IMR-90 (cell line): Measurements from ENCODE around the gene ATP6AP1. TPM values are rescaled to one million over a fixed set of nuclear protein-coding genes. Genes with fewer than 3 reads are reported as not detected.

ENCODE experiments used
- ATAC-seq: fragments of 200-7000 bp; cut with Tn5 transposase; 2 replicates; pipeline ENCODE4 v1.9.1; 2020; ENCODE audit warnings: low read depth, mild to moderate bottlenecking, moderate library complexity
- BruUV-seq: library from RNA; stranded (reverse); fragments of 400-500 nt; replicated peaks from 2 replicates; lab custom pipeline; 2021; lab: Mats Ljungman, UMichigan
- CTCF ChIA-PET: fragments of 300-600 bp; formaldehyde crosslinking; extraction: SDS; loops from one replicate; lab custom pipeline; 2021; ENCODE audit warnings: antibody characterized with exemption; lab: Yijun Ruan, JAX
- POLR2A ChIA-PET: fragments of 300-600 bp; sonication (Branson Sonifier 250); formaldehyde crosslinking; loops from one replicate; lab custom pipeline; 2022; ENCODE audit warnings: antibody characterized with exemption; ENCODE audit not compliant: unreplicated experiment; lab: Charles Lee
- DNase-seq: peaks from one replicate; pipeline ENCODE4 v3.0.0; 2013
- H2AFZ ChIP-seq: replicated peaks from 2 replicates; pipeline ENCODE3; 2013; ENCODE audit warnings: low read length, mild to moderate bottlenecking; ENCODE audit not compliant: poor library complexity
- H2AK5ac ChIP-seq: 2 replicates; pipeline ENCODE4 v1.6.1; 2013; ENCODE audit warnings: low read depth, low read length, inconsistent platforms
- H2AK9ac ChIP-seq: replicated peaks from 2 replicates; pipeline ENCODE3; 2013; ENCODE audit warnings: mild to moderate bottlenecking, low read depth, low read length, moderate library complexity; ENCODE audit not compliant: poor library complexity
- H2BK120ac ChIP-seq: 2 replicates; pipeline ENCODE4 v1.6.1; 2013; ENCODE audit warnings: low read depth, low read length, inconsistent platforms
- H2BK15ac ChIP-seq: 3 replicates; pipeline ENCODE4 v1.6.1; 2013; ENCODE audit warnings: low read depth, low read length, inconsistent platforms
- H2BK20ac ChIP-seq: 2 replicates; pipeline ENCODE4 v1.6.1; 2013; ENCODE audit warnings: low read depth, mild to moderate bottlenecking, inconsistent platforms, low read length, moderate library complexity
- H2BK5ac ChIP-seq: 2 replicates; pipeline ENCODE4 v1.6.1; 2013; ENCODE audit warnings: mild to moderate bottlenecking, low read depth, low read length, inconsistent platforms; ENCODE audit not compliant: poor library complexity, severe bottlenecking
- H3K14ac ChIP-seq: replicated peaks from 2 replicates; pipeline ENCODE4 v1.6.1; 2013; ENCODE audit warnings: low read depth, low read length, inconsistent platforms
- H3K18ac ChIP-seq: 2 replicates; pipeline ENCODE4 v1.6.1; 2013; ENCODE audit warnings: low read depth, low read length, control low read depth
- H3K23ac ChIP-seq: 2 replicates; pipeline ENCODE4 v1.6.1; 2013; ENCODE audit warnings: low read depth, low read length, inconsistent platforms
- H3K27ac ChIP-seq: 2 replicates; pipeline ENCODE4 v1.5.1; 2013; ENCODE audit warnings: mild to moderate bottlenecking, control low read depth, low read length; ENCODE audit not compliant: insufficient read depth
- H3K27me3 ChIP-seq: 2 replicates; pipeline ENCODE4 v1.6.1; 2013; ENCODE audit warnings: low read length; ENCODE audit not compliant: control insufficient read depth, insufficient read depth
- H3K36me3 ChIP-seq: 2 replicates; pipeline ENCODE4 v1.6.1; 2013; ENCODE audit warnings: low read length, mixed read lengths; ENCODE audit not compliant: control insufficient read depth, insufficient read depth
- H3K4ac ChIP-seq: 2 replicates; pipeline ENCODE4 v1.6.1; 2013; ENCODE audit warnings: low read depth, low read length, inconsistent platforms
- H3K4me1 ChIP-seq: 2 replicates; pipeline ENCODE4 v1.6.1; 2013; ENCODE audit warnings: low read length, mixed read lengths; ENCODE audit not compliant: control insufficient read depth, insufficient read depth
- H3K4me2 ChIP-seq: 2 replicates; pipeline ENCODE4 v1.6.1; 2013; ENCODE audit warnings: low read depth, mild to moderate bottlenecking, control low read depth, low read length, moderate library complexity
- H3K4me3 ChIP-seq: 2 replicates; pipeline ENCODE4 v1.5.1; 2013; ENCODE audit warnings: low read depth, mild to moderate bottlenecking, control low read depth, low read length, moderate library complexity; ENCODE audit not compliant: insufficient read depth
- H3K56ac ChIP-seq: 2 replicates; pipeline ENCODE4 v1.6.1; 2013; ENCODE audit warnings: low read length, inconsistent platforms; ENCODE audit not compliant: insufficient read depth; ENCODE audit errors: extremely low read depth
- H3K79me1 ChIP-seq, 2 experiments: 2 replicates each; pipeline ENCODE4 v1.6.1; 2013; ENCODE audit warnings: low read length in 2 of 2, inconsistent platforms in 1 of 2, low read depth in 1 of 2
- H3K9ac ChIP-seq: 2 replicates; pipeline ENCODE4 v1.6.1; 2013; ENCODE audit warnings: low read depth, low read length, control low read depth
- H3K9me1 ChIP-seq: 2 replicates; pipeline ENCODE4 v1.6.1; 2013; ENCODE audit warnings: low read length, inconsistent platforms; ENCODE audit not compliant: insufficient read depth
- H3K9me3 ChIP-seq: 2 replicates; pipeline ENCODE4 v1.6.1; 2013; ENCODE audit warnings: low read length; ENCODE audit not compliant: control insufficient read depth, insufficient read depth
- H4K20me1 ChIP-seq: 2 replicates; pipeline ENCODE4 v1.6.1; 2013; ENCODE audit warnings: low read length, inconsistent platforms; ENCODE audit not compliant: insufficient read depth
- H4K5ac ChIP-seq: 2 replicates; pipeline ENCODE4 v1.6.1; 2013; ENCODE audit warnings: mild to moderate bottlenecking, low read depth, low read length, control low read depth
- H4K8ac ChIP-seq, 2 experiments: 2 replicates each; pipeline ENCODE4 v1.6.1; 2013; ENCODE audit warnings: low read depth in 2 of 2, low read length in 2 of 2, control low read depth in 1 of 2, inconsistent platforms in 1 of 2
- H4K91ac ChIP-seq: 2 replicates; pipeline ENCODE4 v1.6.1; 2013; ENCODE audit warnings: low read depth, low read length, inconsistent platforms; ENCODE audit not compliant: insufficient read depth
- CEBPB ChIP-seq: IDR thresholded peaks from 2 replicates; pipeline ENCODE4 v1.6.1; 2012; ENCODE audit warnings: low read depth, low read length, improper control_type of control experiment
- CHD1 ChIP-seq: IDR thresholded peaks from 2 replicates; pipeline ENCODE4 v1.6.1; 2012; ENCODE audit warnings: low read depth, low read length, improper control_type of control experiment
- MAZ ChIP-seq: IDR thresholded peaks from 2 replicates; pipeline ENCODE4 v1.6.1; 2012; ENCODE audit warnings: low read depth, mild to moderate bottlenecking, low read length, improper control_type of control experiment, moderate library complexity, borderline replicate concordance
- POLR2A ChIP-seq: IDR thresholded peaks from 2 replicates; pipeline ENCODE4 v1.6.1; 2012; ENCODE audit warnings: mild to moderate bottlenecking, low read depth, low read length
- WGBS, 2 experiments: methylation state at CpG; one replicate each; pipeline versions ENCODE4 v1.1.5 to v1.1.7; 2013; ENCODE audit warnings: missing lambda C conversion rate in 2 of 2; ENCODE audit not compliant: insufficient read length in 1 of 2; ENCODE audit errors: extremely low coverage in 2 of 2; 5-methylcytosine and 5-hydroxymethylcytosine counted together
- dilution Hi-C: fragments of 300-500 bp; cut with HindIII; formaldehyde crosslinking; loops from one replicate; pipeline ENCODE4 v1.14.3; 2018; ENCODE audit warnings: low sequenced_read_pairs; ENCODE audit not compliant: unreplicated experiment
- in situ Hi-C: fragments of 300-500 bp; cut with MboI; formaldehyde crosslinking; loops from 3 replicates; pipeline ENCODE4 v1.14.3; 2019; ENCODE audit warnings: low sequenced_read_pairs, inconsistent platforms, mixed read lengths
- intact Hi-C: fragments of 100-400 bp; cut with micrococcal nuclease; formaldehyde crosslinking; loops from 2 replicates; pipeline ENCODE4 v1.10.0; 2022
- polyA plus RNA-seq, 3 experiments: library from polyadenylated mRNA; depleted of rRNA; stranded (reverse); fragments of >200 nt; gene quantifications; 2 replicates each; pipeline ENCODE4 v1.2.3, GENCODE V29; 2012; ENCODE audit warnings: low replicate concordance in 1 of 3
- total RNA-seq: library from RNA; depleted of rRNA; stranded (reverse); fragments of >200 nt; gene quantifications from 2 replicates; pipeline ENCODE4 v1.2.3, GENCODE V29; 2012

The ATP6AP1 gene
- total and polyA plus RNA-seq, 2 of the 4 experiments (the other 2 are of a cell fraction): 13.8 to 96.7 TPM

- CTCF ChIA-PET: no interaction called here
- in situ Hi-C loops: no loop called here
- intact Hi-C loops: no loop called here
Measured at GRCh38 chrX:154466907-154467306, 38.4 kb downstream of the ATP6AP1 start.

More at GRCh38 chrX:154466907-154467306, 38.4 kb downstream of the ATP6AP1 start:
- Histone ChIP-seq H3K14ac (no peak overlapping the region), H3K9ac (no peak overlapping the region), H3K4ac (no peak overlapping the region), H2BK20ac (no peak overlapping the region), H3K4me1 (no peaks in the 10 kb centered on the region), H2AK9ac (no peak overlapping the region), H3K27ac (no peak overlapping the region), H3K79me1 (peaks cover 0 to 9% of the 10 kb centered on the region in 2 experiments; a peak in 2 of 4 replicates), H2AK5ac (no peak overlapping the region), H3K18ac (no peak overlapping the region), H2BK120ac (no peak overlapping the region), H3K4me2 (no peak overlapping the region), H4K20me1 (peaks cover 14% of the 10 kb centered on the region), H3K9me1 (no peaks in the 10 kb centered on the region), H3K27me3 (no peaks in the 10 kb centered on the region), H4K91ac (no peak overlapping the region), H3K36me3 (peaks cover 82% of the 10 kb centered on the region), H3K23ac (no peak overlapping the region), H2AFZ (no peak overlapping the region), H4K5ac (no peak overlapping the region), H3K9me3 (no peaks in the 10 kb centered on the region; the same call in 1 of the 2 replicates), H2BK5ac (no peak overlapping the region), H3K4me3 (no peak overlapping the region), H3K56ac (no peak overlapping the region), H4K8ac (no peak overlapping the region), H2BK15ac (no peak overlapping the region)
- dilution Hi-C loops: no loop called here
- DNase-seq: no peak
- POLR2A ChIA-PET: no interaction called here
- TF ChIP-seq CHD1 (no peak), POLR2A (no peak), MAZ (no peak), CEBPB (no peak)
- WGBS, 2 experiments: 88% methylated on average over 8 of the region's 15 CpGs; no CpG with 5 or more reads in 1 of the 2 experiments
- ATAC-seq: no peak
- BruUV-seq: no TSS peak
